SK-N-SH (cell line): ENCODE measurements around the gene IQGAP2. TPM values are rescaled to one million over a fixed set of nuclear protein-coding genes. Genes with fewer than 3 reads are reported as not detected.

Experiments
- CTCF ChIA-PET: fragments of 300-600, 350-600 bp; formaldehyde crosslinking; extraction: SDS; loops from one replicate; lab custom pipeline; 2021; lab: Yijun Ruan, JAX
- POLR2A ChIA-PET: fragments of 350-600 bp; sonication (Branson Sonifier 250); formaldehyde crosslinking; extraction: SDS; loops from one replicate; lab custom pipeline; 2020; ENCODE audit warnings: antibody characterized with exemption, inconsistent platforms; lab: Yijun Ruan, JAX
- DNase-seq: peaks from one replicate; pipeline ENCODE4 v3.0.0; 2012
- H2AFZ ChIP-seq: fragments of 200-600 bp; sonication (generic); 2 replicates; pipeline ENCODE4 v1.8.1; 2016; ENCODE audit warnings: antibody characterized with exemption, mild to moderate bottlenecking, low read depth
- H3F3A ChIP-seq: fragments of 200-600 bp; sonication (generic); replicated peaks from 2 replicates; pipeline ENCODE3; 2016; ENCODE audit warnings: antibody characterized with exemption, mild to moderate bottlenecking; ENCODE audit not compliant: insufficient read depth
- H3K27ac ChIP-seq, 2 experiments: fragments of 200-500 bp in 1 of 2; fragments of 200-600 bp in 1 of 2; sonication (Bioruptor generic) in 1 of 2; sonication (generic), shearing (Covaris generic) in 1 of 2; 2 replicates each; pipeline versions ENCODE4 v1.5.1 to v1.6.1; 2014 to 2016; ENCODE audit warnings: low read depth in 2 of 2, inconsistent platforms in 1 of 2, low read length in 1 of 2, mild to moderate bottlenecking in 1 of 2, mixed read lengths in 1 of 2
- H3K27me3 ChIP-seq: fragments of 200-600 bp; sonication (generic), shearing (Covaris generic); 2 replicates; pipeline ENCODE4 v1.6.1; 2016; ENCODE audit warnings: mixed run types; ENCODE audit not compliant: insufficient read depth
- H3K36me3 ChIP-seq, 2 experiments: fragments of 200-500 bp in 1 of 2; fragments of 200-600 bp in 1 of 2; sonication (Bioruptor generic) in 1 of 2; sonication (generic) in 1 of 2; replicated peaks in 1 of 2; 2 replicates each; pipeline versions ENCODE3 to v1.5.1; 2014 to 2016; ENCODE audit warnings: low read length in 1 of 2, mild to moderate bottlenecking in 1 of 2; ENCODE audit not compliant: insufficient read depth in 2 of 2, control insufficient read depth in 1 of 2
- H3K4me1 ChIP-seq, 2 experiments: fragments of 200-500 bp in 1 of 2; fragments of 200-600 bp in 1 of 2; sonication (Bioruptor generic) in 1 of 2; sonication (generic), shearing (Covaris generic) in 1 of 2; 2 replicates each; pipeline versions ENCODE4 v1.5.1 to v1.6.1; 2014 to 2016; ENCODE audit warnings: low read depth in 1 of 2, low read length in 1 of 2, mixed run types in 1 of 2; ENCODE audit not compliant: insufficient read depth in 2 of 2, control insufficient read depth in 1 of 2
- H3K4me2 ChIP-seq: fragments of 200-600 bp; sonication (generic), shearing (Covaris generic); 2 replicates; pipeline ENCODE4 v1.6.1; 2017; ENCODE audit warnings: mixed run types
- H3K4me3 ChIP-seq, 2 experiments: fragments of 200-500 bp in 1 of 2; fragments of 200-600 bp in 1 of 2; sonication (Bioruptor generic) in 1 of 2; sonication (generic), shearing (Covaris generic) in 1 of 2; 2 replicates each; pipeline versions ENCODE4 v1.5.1 to v1.8.1; 2014 to 2016; ENCODE audit warnings: low read depth in 2 of 2, inconsistent platforms in 1 of 2, low read length in 1 of 2, mild to moderate bottlenecking in 1 of 2, mixed read lengths in 1 of 2, moderate library complexity in 1 of 2
- H3K79me2 ChIP-seq: fragments of 200-600 bp; sonication (generic); 2 replicates; pipeline ENCODE4 v1.8.1; 2017; ENCODE audit warnings: mild to moderate bottlenecking; ENCODE audit not compliant: insufficient read depth
- H3K9ac ChIP-seq: fragments of 200-600 bp; sonication (generic); 2 replicates; pipeline ENCODE4 v1.6.1; 2017; ENCODE audit warnings: mixed run types
- H3K9me2 ChIP-seq: fragments of 200-600 bp; sonication (generic); 2 replicates; pipeline ENCODE4 v1.6.1; 2017; ENCODE audit warnings: mixed run types
- H3K9me3 ChIP-seq: fragments of 200-600 bp; sonication (generic); 2 replicates; pipeline ENCODE4 v1.6.1; 2017; ENCODE audit warnings: mixed run types, mild to moderate bottlenecking, moderate library complexity
- H4K20me1 ChIP-seq: fragments of 200-600 bp; sonication (generic); 2 replicates; pipeline ENCODE4 v1.6.1; 2017; ENCODE audit warnings: mild to moderate bottlenecking, mixed run types; ENCODE audit not compliant: insufficient read depth
- CHD2 ChIP-seq: fragments of 150-350 bp; IDR thresholded peaks from 2 replicates; pipeline ENCODE4 v1.6.1; 2018; ENCODE audit warnings: low read length; ENCODE audit not compliant: partially characterized antibody
- FOXJ3 ChIP-seq: sonication (generic); formaldehyde crosslinking; IDR thresholded peaks from 2 replicates; pipeline ENCODE4 v1.5.1; 2020; ENCODE audit warnings: mild to moderate bottlenecking, missing genetic modification reagents
- FOXM1 ChIP-seq: IDR thresholded peaks from 2 replicates; pipeline ENCODE4 v1.4.0; 2012; ENCODE audit warnings: low read depth, mild to moderate bottlenecking
- GABPA ChIP-seq: IDR thresholded peaks from 2 replicates; pipeline ENCODE4 v1.4.0; 2012; ENCODE audit warnings: low read depth, mild to moderate bottlenecking
- GATA2 ChIP-seq: sonication (generic); formaldehyde crosslinking; IDR thresholded peaks from 2 replicates; pipeline ENCODE4 v1.5.0; 2020; ENCODE audit warnings: mild to moderate bottlenecking, missing genetic modification reagents
- IRF3 ChIP-seq: fragments of 150-350 bp; IDR thresholded peaks from 2 replicates; pipeline ENCODE4 v1.6.1; 2016; ENCODE audit warnings: mild to moderate bottlenecking, low read depth, low read length
- MEF2A ChIP-seq: IDR thresholded peaks from 2 replicates; pipeline ENCODE4 v1.4.0; 2012; ENCODE audit warnings: low read depth, borderline replicate concordance
- MXI1 ChIP-seq: IDR thresholded peaks from 2 replicates; pipeline ENCODE4 v1.6.1; 2012; ENCODE audit warnings: mild to moderate bottlenecking, low read depth, low read length, improper control_type of control experiment
- POLR2AphosphoS5 ChIP-seq: IDR thresholded peaks from 2 replicates; pipeline ENCODE4 v1.6.1; 2012; ENCODE audit warnings: low read depth, low read length
- RAD21 ChIP-seq: IDR thresholded peaks from 2 replicates; pipeline ENCODE4 v1.6.1; 2012; ENCODE audit warnings: mild to moderate bottlenecking, low read length
- RCOR1 ChIP-seq: fragments of 150-350 bp; IDR thresholded peaks from 2 replicates; pipeline ENCODE4 v1.6.1; 2017; ENCODE audit warnings: antibody characterized with exemption, low read length
- RFX5 ChIP-seq: IDR thresholded peaks from 2 replicates; pipeline ENCODE4 v1.6.1; 2012; ENCODE audit warnings: mild to moderate bottlenecking, improper control_type of control experiment, low read length
- TCF12 ChIP-seq: IDR thresholded peaks from 2 replicates; pipeline ENCODE4 v1.4.0; 2012
- TEAD4 ChIP-seq: IDR thresholded peaks from 2 replicates; pipeline ENCODE4 v1.4.0; 2012; ENCODE audit warnings: mild to moderate bottlenecking, borderline replicate concordance; ENCODE audit not compliant: insufficient read depth
- polyA plus RNA-seq, 3 experiments: library from polyadenylated mRNA; depleted of rRNA; stranded (reverse); fragments of >200 nt; gene quantifications; 2 replicates each; pipeline ENCODE4 v1.2.3, GENCODE V29; 2012
- TF ChIP-seq, protein P1 (sequence below): IDR thresholded peaks from 2 replicates; pipeline ENCODE4 v1.6.1; 2012; ENCODE audit warnings: mild to moderate bottlenecking, low read depth, low read length, moderate library complexity
- TF ChIP-seq, protein P2 (sequence below): IDR thresholded peaks from 2 replicates; pipeline ENCODE4 v1.4.0; 2012; ENCODE audit warnings: low read depth, borderline replicate concordance
- TF ChIP-seq, protein P3 (sequence below): IDR thresholded peaks from 2 replicates; pipeline ENCODE4 v1.4.0; 2012; ENCODE audit warnings: low read depth
- TF ChIP-seq, protein P4 (sequence below): fragments of 200-600 bp; sonication (generic); IDR thresholded peaks from 2 replicates; pipeline ENCODE4 v1.6.1; 2017; ENCODE audit warnings: antibody characterized with exemption, mild to moderate bottlenecking, moderate library complexity

Gene IQGAP2
- polyA plus RNA-seq, 1 of the 3 experiments (the other 2 are of a cell fraction) = 2.1 TPM

DNA sequence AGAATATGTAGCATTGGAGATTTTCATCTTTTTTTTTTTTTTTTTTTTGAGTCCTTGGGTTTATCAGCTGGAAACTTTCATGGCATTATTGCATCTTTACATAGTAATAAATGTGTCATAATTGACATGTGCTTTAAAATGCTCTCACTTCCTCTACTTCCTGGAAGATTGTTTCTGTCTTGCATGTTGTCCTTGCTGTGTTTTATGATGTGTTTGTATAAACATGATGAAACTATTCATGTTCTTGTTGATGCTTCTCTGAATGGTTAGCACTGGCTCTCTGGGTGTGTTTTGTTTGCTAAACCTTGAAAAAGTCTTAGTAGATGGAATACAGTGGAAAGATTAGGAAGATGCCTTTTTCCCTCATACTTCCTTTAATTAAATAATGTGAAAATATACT lies 87.9 kb downstream of the IQGAP2 start:
- Histone ChIP-seq H3K9me2 (no peaks in the 10 kb centered on the region), H3K9me3 (no peaks in the 10 kb centered on the region), H3K79me2 (no peaks in the 10 kb centered on the region), H3K36me3 (no peaks in the 10 kb centered on the region), H2AFZ (no peak overlapping the region), H3K9ac (no peak overlapping the region), H3K27me3 (no peaks in the 10 kb centered on the region), H3F3A (no peaks in the 10 kb centered on the region), H3K4me3 (no peak overlapping the region), H3K4me1 (peaks cover 3 to 6% of the 10 kb centered on the region in 2 experiments; a peak in 3 of 4 replicates), H4K20me1 (no peaks in the 10 kb centered on the region), H3K4me2 (no peak overlapping the region), H3K27ac (peak overlapping the region; percentile 29 to 69; a peak in 2 of 4 replicates)
- DNase-seq = no peak
- ChIA-PET CTCF (interaction anchor here (1.1 kb wide), 1 partner anchor 87 kb away, joined by 3 read pairs; no protein-coding TSS in a partner anchor), POLR2A (no interaction called here)
- TF ChIP-seq, protein P1, sequence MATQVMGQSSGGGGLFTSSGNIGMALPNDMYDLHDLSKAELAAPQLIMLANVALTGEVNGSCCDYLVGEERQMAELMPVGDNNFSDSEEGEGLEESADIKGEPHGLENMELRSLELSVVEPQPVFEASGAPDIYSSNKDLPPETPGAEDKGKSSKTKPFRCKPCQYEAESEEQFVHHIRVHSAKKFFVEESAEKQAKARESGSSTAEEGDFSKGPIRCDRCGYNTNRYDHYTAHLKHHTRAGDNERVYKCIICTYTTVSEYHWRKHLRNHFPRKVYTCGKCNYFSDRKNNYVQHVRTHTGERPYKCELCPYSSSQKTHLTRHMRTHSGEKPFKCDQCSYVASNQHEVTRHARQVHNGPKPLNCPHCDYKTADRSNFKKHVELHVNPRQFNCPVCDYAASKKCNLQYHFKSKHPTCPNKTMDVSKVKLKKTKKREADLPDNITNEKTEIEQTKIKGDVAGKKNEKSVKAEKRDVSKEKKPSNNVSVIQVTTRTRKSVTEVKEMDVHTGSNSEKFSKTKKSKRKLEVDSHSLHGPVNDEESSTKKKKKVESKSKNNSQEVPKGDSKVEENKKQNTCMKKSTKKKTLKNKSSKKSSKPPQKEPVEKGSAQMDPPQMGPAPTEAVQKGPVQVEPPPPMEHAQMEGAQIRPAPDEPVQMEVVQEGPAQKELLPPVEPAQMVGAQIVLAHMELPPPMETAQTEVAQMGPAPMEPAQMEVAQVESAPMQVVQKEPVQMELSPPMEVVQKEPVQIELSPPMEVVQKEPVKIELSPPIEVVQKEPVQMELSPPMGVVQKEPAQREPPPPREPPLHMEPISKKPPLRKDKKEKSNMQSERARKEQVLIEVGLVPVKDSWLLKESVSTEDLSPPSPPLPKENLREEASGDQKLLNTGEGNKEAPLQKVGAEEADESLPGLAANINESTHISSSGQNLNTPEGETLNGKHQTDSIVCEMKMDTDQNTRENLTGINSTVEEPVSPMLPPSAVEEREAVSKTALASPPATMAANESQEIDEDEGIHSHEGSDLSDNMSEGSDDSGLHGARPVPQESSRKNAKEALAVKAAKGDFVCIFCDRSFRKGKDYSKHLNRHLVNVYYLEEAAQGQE = no peak
- no peak for TF ChIP-seq GABPA
- no peak for TF ChIP-seq MEF2A
- TF ChIP-seq, protein P2, sequence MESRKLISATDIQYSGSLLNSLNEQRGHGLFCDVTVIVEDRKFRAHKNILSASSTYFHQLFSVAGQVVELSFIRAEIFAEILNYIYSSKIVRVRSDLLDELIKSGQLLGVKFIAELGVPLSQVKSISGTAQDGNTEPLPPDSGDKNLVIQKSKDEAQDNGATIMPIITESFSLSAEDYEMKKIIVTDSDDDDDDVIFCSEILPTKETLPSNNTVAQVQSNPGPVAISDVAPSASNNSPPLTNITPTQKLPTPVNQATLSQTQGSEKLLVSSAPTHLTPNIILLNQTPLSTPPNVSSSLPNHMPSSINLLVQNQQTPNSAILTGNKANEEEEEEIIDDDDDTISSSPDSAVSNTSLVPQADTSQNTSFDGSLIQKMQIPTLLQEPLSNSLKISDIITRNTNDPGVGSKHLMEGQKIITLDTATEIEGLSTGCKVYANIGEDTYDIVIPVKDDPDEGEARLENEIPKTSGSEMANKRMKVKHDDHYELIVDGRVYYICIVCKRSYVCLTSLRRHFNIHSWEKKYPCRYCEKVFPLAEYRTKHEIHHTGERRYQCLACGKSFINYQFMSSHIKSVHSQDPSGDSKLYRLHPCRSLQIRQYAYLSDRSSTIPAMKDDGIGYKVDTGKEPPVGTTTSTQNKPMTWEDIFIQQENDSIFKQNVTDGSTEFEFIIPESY = no peak
- TF ChIP-seq, protein P3, sequence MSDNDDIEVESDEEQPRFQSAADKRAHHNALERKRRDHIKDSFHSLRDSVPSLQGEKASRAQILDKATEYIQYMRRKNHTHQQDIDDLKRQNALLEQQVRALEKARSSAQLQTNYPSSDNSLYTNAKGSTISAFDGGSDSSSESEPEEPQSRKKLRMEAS = no peak
- no peak for TF ChIP-seq RAD21
- no peak for TF ChIP-seq MXI1
- TF ChIP-seq POLR2AphosphoS5 = no peak
- TF ChIP-seq FOXJ3 (CRISPR knock-in tag) = no peak
- TF ChIP-seq RCOR1 = no peak
- TF ChIP-seq, protein P4, sequence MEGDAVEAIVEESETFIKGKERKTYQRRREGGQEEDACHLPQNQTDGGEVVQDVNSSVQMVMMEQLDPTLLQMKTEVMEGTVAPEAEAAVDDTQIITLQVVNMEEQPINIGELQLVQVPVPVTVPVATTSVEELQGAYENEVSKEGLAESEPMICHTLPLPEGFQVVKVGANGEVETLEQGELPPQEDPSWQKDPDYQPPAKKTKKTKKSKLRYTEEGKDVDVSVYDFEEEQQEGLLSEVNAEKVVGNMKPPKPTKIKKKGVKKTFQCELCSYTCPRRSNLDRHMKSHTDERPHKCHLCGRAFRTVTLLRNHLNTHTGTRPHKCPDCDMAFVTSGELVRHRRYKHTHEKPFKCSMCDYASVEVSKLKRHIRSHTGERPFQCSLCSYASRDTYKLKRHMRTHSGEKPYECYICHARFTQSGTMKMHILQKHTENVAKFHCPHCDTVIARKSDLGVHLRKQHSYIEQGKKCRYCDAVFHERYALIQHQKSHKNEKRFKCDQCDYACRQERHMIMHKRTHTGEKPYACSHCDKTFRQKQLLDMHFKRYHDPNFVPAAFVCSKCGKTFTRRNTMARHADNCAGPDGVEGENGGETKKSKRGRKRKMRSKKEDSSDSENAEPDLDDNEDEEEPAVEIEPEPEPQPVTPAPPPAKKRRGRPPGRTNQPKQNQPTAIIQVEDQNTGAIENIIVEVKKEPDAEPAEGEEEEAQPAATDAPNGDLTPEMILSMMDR = no peak
- TF ChIP-seq RFX5 = no peak
- TF ChIP-seq TCF12 = no peak
- no peak for TF ChIP-seq FOXM1
- no peak for TF ChIP-seq CHD2
- no peak for TF ChIP-seq GATA2
- no peak for TF ChIP-seq TEAD4
- no peak for TF ChIP-seq IRF3
